Type B pancreatic cell (in vitro differentiated cells): Measurements from ENCODE around the gene S100A4. TPM values are rescaled to one million over a fixed set of nuclear protein-coding genes. Genes with fewer than 3 reads are reported as not detected.
A peak's percentile ranks its signal among the peaks of the same experiment; 100 is the strongest.
"Not testable (repeated sequence)": the region's sequence is repeated elsewhere in the genome, so short reads cannot be mapped to it uniquely, and the experiment has no call there.

Source experiments
- DNase-seq: peaks from one replicate; pipeline ENCODE4 v3.0.0; 2021; ENCODE audit warnings: mixed read lengths; ENCODE audit not compliant: unreplicated experiment; ENCODE audit errors: extremely low spot score
- H3K27ac Mint-ChIP-seq: 2 replicates; pipeline ENCODE4 v1.8.0; 2021; ENCODE audit warnings: mild to moderate bottlenecking, mixed read lengths
- H3K27me3 Mint-ChIP-seq: 2 replicates; pipeline ENCODE4 v1.8.0; 2021; ENCODE audit warnings: mixed read lengths
- H3K36me3 Mint-ChIP-seq: 2 replicates; pipeline ENCODE4 v1.8.0; 2021; ENCODE audit warnings: mixed read lengths
- H3K4me1 Mint-ChIP-seq: one replicate; pipeline ENCODE4 v1.8.0; 2021; ENCODE audit warnings: mixed read lengths; ENCODE audit not compliant: unreplicated experiment
- H3K4me3 Mint-ChIP-seq: 2 replicates; pipeline ENCODE4 v1.8.0; 2021; ENCODE audit warnings: mild to moderate bottlenecking, mixed read lengths
- H3K9me3 Mint-ChIP-seq: 2 replicates; pipeline ENCODE4 v1.8.0; 2021; ENCODE audit warnings: mixed read lengths
- CTCF ChIP-seq: fragments of 200-600 bp; sonication (generic); conservative IDR thresholded peaks from 2 replicates; pipeline ENCODE4 v1.5.0; 2021; ENCODE audit warnings: antibody characterized with exemption, mild to moderate bottlenecking
- total RNA-seq: library from RNA; stranded (reverse); gene quantifications from 2 replicates; pipeline ENCODE4 v1.2.1, GENCODE V29; 2021; ENCODE audit warnings: low replicate concordance

Gene S100A4
- total RNA-seq, 1 donor from 2014 or later, result 61.0 TPM

- Mint-ChIP-seq H3K4me1 (peaks cover 20% of the 10 kb centered on the region), H3K27ac (peak overlapping the region; percentile 87), H3K36me3 (no peaks in the 10 kb centered on the region), H3K4me3 (no peak overlapping the region), H3K27me3 (no peaks in the 10 kb centered on the region), H3K9me3 (no peaks in the 10 kb centered on the region)
- no peak for DNase-seq
- TF ChIP-seq CTCF, result no peak
Observed at GRCh38 chr1:153527023-153527682, 18.5 kb downstream of the S100A4 start.

GRCh38 chr1:153526132-153526543 is 19.5 kb downstream of the S100A4 start:
- no peaks in the 10 kb centered on the region for H3K27me3 Mint-ChIP-seq
- H3K36me3 Mint-ChIP-seq, result no peaks in the 10 kb centered on the region
- H3K27ac Mint-ChIP-seq, result peak overlapping the region; percentile 87
- H3K9me3 Mint-ChIP-seq, result no peaks in the 10 kb centered on the region
- no peak for DNase-seq
- no peak overlapping the region for H3K4me3 Mint-ChIP-seq
- H3K4me1 Mint-ChIP-seq, result peaks cover 20% of the 10 kb centered on the region
- no peak for TF ChIP-seq CTCF

- H3K27me3 Mint-ChIP-seq, result no peaks in the 10 kb centered on the region
- no peak for TF ChIP-seq CTCF
- no peak for DNase-seq
- H3K27ac Mint-ChIP-seq, result peak overlapping the region; percentile 87
- no peaks in the 10 kb centered on the region for H3K9me3 Mint-ChIP-seq
- no peaks in the 10 kb centered on the region for H3K36me3 Mint-ChIP-seq
- H3K4me3 Mint-ChIP-seq, result no peak overlapping the region
- peaks cover 30% of the 10 kb centered on the region for H3K4me1 Mint-ChIP-seq
Observed at GRCh38 chr1:153525088-153525728, 20.4 kb downstream of the S100A4 start.

GRCh38 chr1:153522353-153523048 is 23.1 kb downstream of the S100A4 start:
- not testable (repeated sequence) for H3K4me3 Mint-ChIP-seq, H3K36me3 Mint-ChIP-seq, H3K9me3 Mint-ChIP-seq, H3K27ac Mint-ChIP-seq, H3K27me3 Mint-ChIP-seq, DNase-seq
- peaks cover 39% of the 10 kb centered on the region for H3K4me1 Mint-ChIP-seq

- H3K4me1 Mint-ChIP-seq, result peaks cover 36% of the 10 kb centered on the region
- H3K4me3 Mint-ChIP-seq, DNase-seq, H3K27ac Mint-ChIP-seq, H3K36me3 Mint-ChIP-seq, H3K27me3 Mint-ChIP-seq, H3K9me3 Mint-ChIP-seq: not testable (repeated sequence)
Observed at GRCh38 chr1:153521808-153522207, 23.8 kb downstream of the S100A4 start.

GRCh38 chr1:153520818-153521476 is 24.7 kb downstream of the S100A4 start:
- H3K4me3 Mint-ChIP-seq, result no peak overlapping the region
- no peaks in the 10 kb centered on the region for H3K27me3 Mint-ChIP-seq
- no peaks in the 10 kb centered on the region for H3K36me3 Mint-ChIP-seq
- peak overlapping the region; percentile 90 for H3K27ac Mint-ChIP-seq
- H3K9me3 Mint-ChIP-seq, result no peaks in the 10 kb centered on the region
- DNase-seq, result no peak
- TF ChIP-seq CTCF, result no peak
- peaks cover 32% of the 10 kb centered on the region for H3K4me1 Mint-ChIP-seq

GRCh38 chr1:153520137-153520691 is 25.4 kb downstream of the S100A4 start:
- peak overlapping the region; percentile 6 for H3K4me3 Mint-ChIP-seq
- peak overlapping the region; percentile 90 for H3K27ac Mint-ChIP-seq
- H3K9me3 Mint-ChIP-seq, H3K36me3 Mint-ChIP-seq, H3K27me3 Mint-ChIP-seq, DNase-seq: not testable (repeated sequence)
- H3K4me1 Mint-ChIP-seq, result peaks cover 26% of the 10 kb centered on the region
